KOPT-K1 (cell line): ENCODE results near the gene LRP1-AS.

ENCODE experiments used
- H3K27ac ChIP-seq: fragments of 200-600 bp; sonication (generic); 2 replicates; pipeline ENCODE4 v1.5.1; 2016; ENCODE audit warnings: antibody characterized with exemption, mild to moderate bottlenecking, low read depth, low read length; ENCODE audit not compliant: poor library complexity, severe bottlenecking
- H3K36me3 ChIP-seq: fragments of 200-600 bp; sonication (generic); 2 replicates; pipeline ENCODE4 v1.5.1; 2017; ENCODE audit warnings: antibody characterized with exemption, mild to moderate bottlenecking, low read length, moderate library complexity; ENCODE audit not compliant: insufficient read depth
- H3K9me3 ChIP-seq: fragments of 200-600 bp; sonication (generic); 2 replicates; pipeline ENCODE4 v1.5.1; 2017; ENCODE audit warnings: antibody characterized with exemption, low read length, mild to moderate bottlenecking; ENCODE audit not compliant: insufficient read depth, poor library complexity, severe bottlenecking

Gene LRP1-AS

DNA sequence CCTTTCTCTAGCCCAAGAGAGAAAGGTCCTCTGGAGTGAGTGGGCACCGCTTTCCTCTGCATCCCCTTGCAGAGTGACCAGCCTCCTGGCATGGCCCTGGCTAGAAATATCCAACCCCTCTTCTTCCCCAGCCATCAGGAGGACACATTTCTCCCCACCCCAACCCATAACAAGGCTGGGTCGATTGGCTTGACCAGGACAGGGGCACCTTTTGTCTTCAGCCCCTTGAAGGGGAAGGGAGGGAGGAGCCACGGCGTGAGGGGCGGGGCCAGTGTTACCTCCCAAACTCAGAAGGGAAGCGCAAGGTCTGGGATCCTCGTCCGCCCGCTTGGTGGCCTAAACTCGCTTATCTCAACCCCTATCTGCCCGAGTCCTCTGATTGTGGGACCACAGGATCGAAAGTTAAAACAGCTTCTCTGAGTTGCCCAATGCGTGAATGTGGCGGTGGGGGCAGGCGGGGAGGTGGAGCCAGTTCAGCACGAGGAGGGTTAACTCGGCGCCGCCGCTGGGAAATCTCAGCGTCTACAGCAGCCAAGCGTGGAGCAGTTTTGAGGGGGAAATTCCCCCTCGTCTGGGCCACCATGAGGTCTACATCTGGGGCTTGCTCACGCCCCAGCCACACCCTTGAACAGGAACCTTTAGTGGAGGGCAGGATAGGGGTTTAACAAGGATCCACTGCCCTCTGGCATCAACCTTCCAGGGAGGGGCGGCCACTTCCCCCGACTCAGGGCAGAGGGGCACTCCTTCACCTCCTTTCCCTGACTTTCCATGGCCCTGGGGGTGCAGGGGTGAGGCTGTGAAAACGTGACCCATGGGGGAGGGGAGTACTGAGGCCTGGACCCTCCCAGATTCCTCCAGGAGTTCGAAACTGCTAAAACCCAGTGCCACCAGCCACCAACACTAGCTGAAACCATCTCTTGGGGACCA, 37.1 kb downstream of the LRP1-AS start:
- Histone ChIP-seq H3K36me3 (peaks cover 31% of the 10 kb centered on the region), H3K27ac (peak overlapping the region; percentile 89), H3K9me3 (no peaks in the 10 kb centered on the region)

DNA sequence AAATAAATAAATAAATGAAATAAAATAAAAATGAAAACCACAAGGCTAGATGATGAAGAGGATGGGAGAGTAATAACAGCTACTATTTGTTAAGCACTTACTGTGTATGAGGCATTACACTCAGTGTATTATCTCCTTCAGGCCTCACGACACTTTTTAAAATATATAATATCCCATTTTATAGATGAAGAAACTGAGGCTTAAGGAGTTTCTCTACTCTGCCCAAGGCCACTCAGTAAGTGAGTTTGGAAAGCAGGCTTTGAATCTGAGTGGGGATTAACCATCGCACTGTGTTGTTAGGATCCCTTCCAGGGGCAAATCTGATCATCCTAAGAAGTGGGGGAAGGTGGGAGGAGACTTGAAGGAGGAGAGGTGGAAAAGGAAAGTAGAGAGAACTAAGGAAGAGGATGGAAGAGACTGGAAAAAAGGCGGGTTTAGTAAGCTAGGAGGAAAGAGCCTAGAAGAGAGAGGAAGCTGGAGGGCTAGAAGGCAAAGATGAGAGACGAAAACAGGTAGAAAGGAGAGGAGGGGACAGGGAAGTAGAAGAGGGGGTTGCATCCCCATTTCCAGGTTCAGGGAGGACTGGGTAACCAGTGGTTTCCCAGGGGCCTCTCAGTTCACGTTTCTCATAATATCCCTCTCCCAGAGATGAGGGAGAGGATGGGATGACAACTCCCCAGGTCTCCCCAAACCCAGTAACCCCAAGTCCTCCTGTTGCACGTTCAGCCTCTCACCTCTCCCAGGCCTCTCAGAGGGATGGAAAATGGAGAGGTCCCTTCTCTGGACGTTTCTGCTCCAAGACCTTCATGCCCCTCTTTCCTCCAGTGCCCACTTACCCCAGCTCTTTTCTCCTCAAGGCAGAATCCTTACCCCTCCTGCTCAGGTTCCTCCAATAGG, 38.0 kb downstream of the LRP1-AS start:
- Histone ChIP-seq H3K36me3 (peaks cover 40% of the 10 kb centered on the region), H3K27ac (peak overlapping the region; percentile 89), H3K9me3 (no peaks in the 10 kb centered on the region)

- H3K27ac ChIP-seq: no peak overlapping the region
- peaks cover 55% of the 10 kb centered on the region for H3K36me3 ChIP-seq
- no peaks in the 10 kb centered on the region for H3K9me3 ChIP-seq
Measured at GRCh38 chr12:57107456-57108155, 39.8 kb downstream of the LRP1-AS start.

- H3K27ac ChIP-seq: no peak overlapping the region
- no peaks in the 10 kb centered on the region for H3K9me3 ChIP-seq
- H3K36me3 ChIP-seq: peaks cover 65% of the 10 kb centered on the region
Measured at GRCh38 chr12:57106021-57106708, 41.3 kb downstream of the LRP1-AS start.

DNA sequence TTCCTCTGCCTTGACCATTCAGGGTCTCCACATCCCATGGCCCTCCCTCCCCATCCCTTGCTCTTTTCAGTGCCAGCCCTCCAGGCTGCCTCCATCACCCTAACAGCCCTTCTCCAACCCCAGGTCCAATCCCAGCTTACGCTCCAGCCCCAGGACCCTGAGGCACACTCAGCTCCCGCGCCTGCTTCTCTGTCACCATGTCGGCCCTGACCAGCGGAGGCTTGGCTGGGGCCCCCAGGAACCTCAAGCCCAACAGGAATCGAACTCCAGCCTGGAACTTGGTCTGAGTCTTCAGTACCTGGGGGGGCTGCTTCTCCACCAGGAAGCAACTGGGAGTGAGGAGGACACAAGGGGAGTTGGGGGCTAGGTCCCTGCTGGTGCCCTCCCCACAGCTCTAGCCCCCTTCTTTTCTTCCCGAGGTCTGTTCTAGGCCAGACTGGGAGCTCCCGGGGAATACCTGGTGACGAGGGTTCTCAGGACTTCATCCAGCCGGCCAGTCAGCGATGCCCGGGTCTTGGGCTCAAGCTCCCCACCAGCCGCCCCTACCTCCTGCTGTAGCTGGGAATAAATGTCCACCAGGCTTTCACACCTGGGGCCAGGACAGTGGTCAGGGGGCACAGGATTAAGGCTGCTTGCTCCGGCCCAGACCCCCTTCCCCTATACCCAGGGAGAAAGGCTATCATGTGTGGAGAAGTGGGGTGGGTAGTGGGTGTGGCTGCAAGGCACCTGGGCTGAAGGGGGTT, 42.2 kb downstream of the LRP1-AS start:
- Histone ChIP-seq H3K36me3 (peaks cover 69% of the 10 kb centered on the region), H3K9me3 (no peaks in the 10 kb centered on the region), H3K27ac (no peak overlapping the region)

GRCh38 chr12:57104292-57104910, 43.0 kb downstream of the LRP1-AS start:
- H3K36me3 ChIP-seq: peaks cover 76% of the 10 kb centered on the region
- H3K9me3 ChIP-seq: no peaks in the 10 kb centered on the region
- no peak overlapping the region for H3K27ac ChIP-seq

DNA sequence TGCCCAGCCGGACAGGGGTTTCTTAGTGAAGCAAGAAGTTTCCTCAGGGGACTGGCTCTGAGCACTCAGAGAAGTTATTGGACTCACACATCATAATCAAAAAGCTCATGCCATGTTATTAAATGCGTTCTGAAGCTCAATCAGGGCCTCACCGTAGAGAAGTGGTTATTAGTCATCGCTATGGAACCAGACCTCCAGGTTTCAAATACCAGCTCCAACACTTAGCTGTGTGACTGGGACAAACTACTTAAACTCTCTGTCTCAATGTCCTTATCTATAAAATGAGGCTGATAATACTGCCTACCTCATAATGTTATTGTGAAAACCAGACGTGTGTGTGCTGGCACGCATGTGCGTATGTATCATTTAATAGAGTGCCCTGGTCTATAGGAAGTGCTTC, 43.6 kb downstream of the LRP1-AS start:
- no peak overlapping the region for H3K27ac ChIP-seq
- H3K36me3 ChIP-seq: peaks cover 82% of the 10 kb centered on the region

DNA sequence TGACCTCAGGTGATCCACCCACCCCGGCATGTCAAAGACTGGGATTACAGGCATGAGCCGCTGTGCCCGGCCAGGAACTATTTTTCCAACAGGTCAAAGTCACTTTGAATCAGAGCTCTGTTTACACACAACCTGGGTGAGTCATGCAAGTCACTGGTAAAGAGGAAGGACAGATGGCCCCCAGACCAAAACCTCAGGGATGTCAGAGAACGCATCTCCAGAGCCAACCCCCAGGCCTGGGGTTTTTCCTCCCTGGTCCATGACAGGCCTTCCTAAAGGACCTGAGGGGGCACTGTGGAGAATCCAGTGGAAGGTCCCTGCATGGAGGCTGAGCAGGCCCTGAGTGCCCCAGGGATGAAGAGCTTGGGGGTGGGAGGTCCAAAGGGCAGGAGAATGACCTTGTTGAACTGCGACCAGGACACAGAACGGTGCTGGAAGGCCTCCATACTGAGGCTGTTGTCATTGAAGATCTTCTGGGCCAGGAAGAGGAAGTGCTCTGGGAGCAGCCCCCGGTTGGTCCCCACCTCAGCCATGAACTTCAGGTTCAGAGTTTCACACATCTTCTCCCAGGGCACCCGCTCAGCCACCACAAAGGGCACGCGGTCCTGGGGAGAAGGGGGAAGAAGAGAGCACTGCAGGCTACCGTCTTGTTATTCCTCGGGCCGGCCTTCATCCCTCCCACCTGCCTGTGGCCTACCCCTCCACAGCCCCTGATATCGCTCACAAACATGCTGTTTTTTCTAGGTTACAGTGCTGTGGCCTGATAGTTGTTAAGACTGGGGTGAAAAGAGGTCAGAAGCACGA, 45.3 kb downstream of the LRP1-AS start:
- Histone ChIP-seq H3K36me3 (peaks cover 86% of the 10 kb centered on the region), H3K9me3 (no peaks in the 10 kb centered on the region), H3K27ac (no peak overlapping the region)

More for the DNA sequence above, 43.6 kb downstream of the LRP1-AS start:
- H3K9me3 ChIP-seq: no peaks in the 10 kb centered on the region

- Histone ChIP-seq H3K27ac (no peak overlapping the region), H3K9me3 (no peaks in the 10 kb centered on the region), H3K36me3 (peaks cover 86% of the 10 kb centered on the region)
Measured at GRCh38 chr12:57099766-57100165, 47.7 kb downstream of the LRP1-AS start.

- no peak overlapping the region for H3K27ac ChIP-seq
- no peaks in the 10 kb centered on the region for H3K9me3 ChIP-seq
- peaks cover 86% of the 10 kb centered on the region for H3K36me3 ChIP-seq
Measured at GRCh38 chr12:57099047-57099714, 48.2 kb downstream of the LRP1-AS start.

GRCh38 chr12:57098546-57098945, 48.9 kb downstream of the LRP1-AS start:
- H3K36me3 ChIP-seq: peaks cover 85% of the 10 kb centered on the region
- no peaks in the 10 kb centered on the region for H3K9me3 ChIP-seq
- H3K27ac ChIP-seq: no peak overlapping the region

DNA sequence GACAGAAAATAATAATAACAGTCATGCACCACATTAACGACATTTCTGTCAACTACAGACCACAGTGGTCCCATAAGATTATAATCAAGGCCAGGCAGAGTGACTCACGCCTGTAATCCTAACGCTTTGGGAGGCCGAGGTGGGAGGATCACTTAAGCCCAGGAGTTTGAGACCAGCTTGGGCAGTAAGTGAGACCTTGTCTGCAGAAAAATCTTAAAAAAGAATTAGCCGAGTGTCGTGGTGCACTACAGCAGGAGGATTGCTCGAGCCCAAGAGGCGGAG, 49.9 kb downstream of the LRP1-AS start:
- no peak overlapping the region for H3K27ac ChIP-seq
- peaks cover 89% of the 10 kb centered on the region for H3K36me3 ChIP-seq
- no peaks in the 10 kb centered on the region for H3K9me3 ChIP-seq
